Endodermal cell (in vitro differentiated cells): Measurements from ENCODE around the gene CXCL6. TPM values are rescaled to one million over a fixed set of nuclear protein-coding genes. Genes with fewer than 3 reads are reported as not detected.

Experiments used
- DNase-seq: peaks from one replicate; pipeline ENCODE4 v3.0.0-alpha.2; 2017
- H3K27ac ChIP-seq: 2 replicates; pipeline ENCODE4 v1.5.1; 2013; ENCODE audit warnings: mild to moderate bottlenecking, low read depth, low read length, moderate library complexity
- H3K27me3 ChIP-seq: 2 replicates; pipeline ENCODE4 v1.6.1; 2013; ENCODE audit warnings: mild to moderate bottlenecking, low read length, moderate library complexity; ENCODE audit not compliant: insufficient read depth, control insufficient read depth, poor library complexity, severe bottlenecking
- H3K36me3 ChIP-seq: 2 replicates; pipeline ENCODE4 v1.7.0; 2013; ENCODE audit warnings: mild to moderate bottlenecking, low read length, moderate library complexity; ENCODE audit not compliant: control insufficient read depth, insufficient read depth
- H3K4me1 ChIP-seq: one replicate; pipeline ENCODE4 v1.7.0; 2013; ENCODE audit warnings: low read length; ENCODE audit not compliant: control insufficient read depth, insufficient read depth
- H3K4me3 ChIP-seq: 2 replicates; pipeline ENCODE4 v1.5.1; 2013; ENCODE audit warnings: mild to moderate bottlenecking, low read length, moderate library complexity
- H3K9ac ChIP-seq: 2 replicates; pipeline ENCODE4 v1.6.1; 2013; ENCODE audit warnings: mild to moderate bottlenecking, low read length, moderate library complexity; ENCODE audit not compliant: poor library complexity, severe bottlenecking; ENCODE audit errors: extremely low read depth
- H3K9me3 ChIP-seq: 2 replicates; pipeline ENCODE4 v1.6.1; 2013; ENCODE audit warnings: mild to moderate bottlenecking, low read length, moderate library complexity; ENCODE audit not compliant: control insufficient read depth
- H3K27ac Mint-ChIP-seq: 2 replicates; pipeline ENCODE4 v1.8.0; 2020; ENCODE audit warnings: mixed read lengths
- H3K27me3 Mint-ChIP-seq: 2 replicates; pipeline ENCODE4 v1.8.0; 2021; ENCODE audit warnings: mild to moderate bottlenecking, mixed read lengths; ENCODE audit not compliant: insufficient read depth
- H3K36me3 Mint-ChIP-seq: 2 replicates; pipeline ENCODE4 v1.8.0; 2020; ENCODE audit warnings: low read depth, mixed read lengths
- H3K4me1 Mint-ChIP-seq: 2 replicates; pipeline ENCODE4 v1.8.0; 2020; ENCODE audit warnings: mixed read lengths
- H3K4me3 Mint-ChIP-seq: 2 replicates; pipeline ENCODE4 v1.8.0; 2020; ENCODE audit warnings: mild to moderate bottlenecking, moderate library complexity, mixed read lengths
- H3K9me3 Mint-ChIP-seq: 2 replicates; pipeline ENCODE4 v1.8.0; 2020; ENCODE audit warnings: mild to moderate bottlenecking, mixed read lengths
- WGBS, 2 experiments: methylation state at CpG; one replicate each; pipeline versions ENCODE4 v1.1.5 to v1.1.7; 2013; ENCODE audit warnings: missing lambda C conversion rate in 2 of 2, mixed read lengths in 1 of 2; ENCODE audit not compliant: insufficient coverage in 1 of 2, insufficient read length in 1 of 2; 5-methylcytosine and 5-hydroxymethylcytosine counted together
- total RNA-seq, 2 donors: library from RNA; stranded (reverse); fragmentation: NEBNext Ultra II Directional in 1 of 2; extraction: Animal tissue kit (Norgen Biotek cat#: 25700) in 1 of 2; gene quantifications; 2 replicates in 1 of 2; 3 replicates in 1 of 2; pipeline ENCODE4 v1.2.1, GENCODE V29; 2021
- TF ChIP-seq, protein P1 (sequence below): fragments of 200-600 bp; sonication (generic); conservative IDR thresholded peaks from 2 replicates; pipeline ENCODE4 v1.5.0; 2021; ENCODE audit warnings: antibody characterized with exemption, mild to moderate bottlenecking

The CXCL6 gene
- total RNA-seq, 2 donors from 2014 or later, result 0.46 to 1.2 TPM

DNA sequence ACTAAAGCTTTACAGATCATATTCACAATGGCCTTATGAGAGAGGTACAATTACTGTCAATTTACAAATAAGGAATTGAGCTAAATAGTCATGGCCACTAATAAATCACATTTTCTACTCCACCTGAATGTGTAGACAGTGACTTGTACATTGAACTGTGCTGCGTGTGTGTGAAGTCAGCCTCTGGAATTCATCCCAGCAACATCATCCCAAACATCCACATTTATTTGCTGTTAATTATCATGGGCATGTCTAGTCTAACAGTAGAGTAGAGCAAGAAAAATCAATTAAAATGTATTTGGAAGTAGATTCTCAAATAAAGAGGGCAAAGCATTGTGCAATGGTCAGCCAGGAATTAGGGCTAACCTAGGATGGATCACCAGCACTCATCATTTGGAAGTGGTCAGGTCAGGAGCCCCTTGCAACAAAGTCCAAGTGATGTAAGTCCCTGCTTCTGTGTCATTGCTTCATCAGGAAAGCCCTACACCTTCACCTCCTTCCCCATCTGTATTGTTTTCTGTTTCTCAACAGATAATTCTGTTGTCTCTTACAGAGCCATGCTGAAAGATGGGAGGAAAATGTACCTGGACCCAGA, 11.8 kb downstream of the CXCL6 start:
- Mint-ChIP-seq H3K4me3 (no peak overlapping the region), H3K4me1 (peaks cover 21% of the 10 kb centered on the region), H3K27me3 (peaks cover 40% of the 10 kb centered on the region), H3K9me3 (no peaks in the 10 kb centered on the region), H3K27ac (no peak overlapping the region), H3K36me3 (no peaks in the 10 kb centered on the region)
- H3K9ac ChIP-seq, result no peak overlapping the region
- no peak overlapping the region for H3K4me3 ChIP-seq
- no peak overlapping the region for H3K27ac ChIP-seq
- TF ChIP-seq, protein P1, sequence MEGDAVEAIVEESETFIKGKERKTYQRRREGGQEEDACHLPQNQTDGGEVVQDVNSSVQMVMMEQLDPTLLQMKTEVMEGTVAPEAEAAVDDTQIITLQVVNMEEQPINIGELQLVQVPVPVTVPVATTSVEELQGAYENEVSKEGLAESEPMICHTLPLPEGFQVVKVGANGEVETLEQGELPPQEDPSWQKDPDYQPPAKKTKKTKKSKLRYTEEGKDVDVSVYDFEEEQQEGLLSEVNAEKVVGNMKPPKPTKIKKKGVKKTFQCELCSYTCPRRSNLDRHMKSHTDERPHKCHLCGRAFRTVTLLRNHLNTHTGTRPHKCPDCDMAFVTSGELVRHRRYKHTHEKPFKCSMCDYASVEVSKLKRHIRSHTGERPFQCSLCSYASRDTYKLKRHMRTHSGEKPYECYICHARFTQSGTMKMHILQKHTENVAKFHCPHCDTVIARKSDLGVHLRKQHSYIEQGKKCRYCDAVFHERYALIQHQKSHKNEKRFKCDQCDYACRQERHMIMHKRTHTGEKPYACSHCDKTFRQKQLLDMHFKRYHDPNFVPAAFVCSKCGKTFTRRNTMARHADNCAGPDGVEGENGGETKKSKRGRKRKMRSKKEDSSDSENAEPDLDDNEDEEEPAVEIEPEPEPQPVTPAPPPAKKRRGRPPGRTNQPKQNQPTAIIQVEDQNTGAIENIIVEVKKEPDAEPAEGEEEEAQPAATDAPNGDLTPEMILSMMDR, result no peak
- H3K27me3 ChIP-seq, result no peaks in the 10 kb centered on the region
- DNase-seq, result no peak
- WGBS, 2 experiments, result 83% methylated on average over 1 of the region's 1 CpG; no CpG with 5 or more reads in 1 of the 2 experiments
- H3K36me3 ChIP-seq, result no peaks in the 10 kb centered on the region
- no peaks in the 10 kb centered on the region for H3K4me1 ChIP-seq
- no peaks in the 10 kb centered on the region for H3K9me3 ChIP-seq

DNA sequence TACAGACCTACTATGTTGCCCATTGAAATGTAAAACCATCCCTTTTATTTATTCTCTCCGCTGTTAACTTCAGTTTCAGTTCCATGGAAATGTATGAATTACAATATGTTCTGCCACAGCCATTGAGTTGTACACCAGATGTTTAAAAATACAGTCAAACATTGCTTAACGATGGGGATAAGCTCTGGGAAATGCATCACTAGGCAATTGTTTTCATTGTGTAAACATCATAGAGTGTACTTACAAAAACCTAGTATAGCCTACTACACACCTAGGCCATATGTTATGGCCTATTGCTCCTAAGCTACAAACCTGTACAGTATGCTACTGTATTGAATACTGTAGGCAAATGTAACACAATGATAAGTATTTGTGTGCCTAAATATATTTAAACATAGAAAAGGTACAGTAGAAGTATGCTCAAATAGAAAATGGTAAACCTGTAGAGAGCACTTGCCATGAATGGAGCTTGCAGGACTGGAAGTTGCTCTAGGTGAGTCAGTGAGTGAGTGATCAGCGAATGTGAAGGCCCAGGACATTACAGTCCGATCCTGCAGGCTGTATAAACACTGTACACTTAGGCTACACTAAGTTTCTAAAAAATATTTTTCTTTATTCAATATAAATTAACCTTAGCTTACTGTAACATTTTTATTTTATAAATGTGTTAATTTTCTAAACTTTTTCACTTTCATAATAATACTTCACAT, 13.9 kb downstream of the CXCL6 start:
- Histone ChIP-seq H3K9me3 (no peaks in the 10 kb centered on the region), H3K4me1 (no peaks in the 10 kb centered on the region), H3K9ac (no peak overlapping the region), H3K27me3 (no peaks in the 10 kb centered on the region), H3K4me3 (no peak overlapping the region), H3K27ac (no peak overlapping the region), H3K36me3 (no peaks in the 10 kb centered on the region)
- WGBS, 2 experiments, result 88 to 100% methylated on average over 1 to 4 of the region's 4 CpGs
- Mint-ChIP-seq H3K27me3 (peaks cover 57% of the 10 kb centered on the region), H3K9me3 (no peaks in the 10 kb centered on the region), H3K36me3 (no peaks in the 10 kb centered on the region), H3K4me1 (peaks cover 7% of the 10 kb centered on the region), H3K27ac (no peak overlapping the region), H3K4me3 (no peak overlapping the region)
- no peak for DNase-seq
- TF ChIP-seq, protein P1, result no peak

DNA sequence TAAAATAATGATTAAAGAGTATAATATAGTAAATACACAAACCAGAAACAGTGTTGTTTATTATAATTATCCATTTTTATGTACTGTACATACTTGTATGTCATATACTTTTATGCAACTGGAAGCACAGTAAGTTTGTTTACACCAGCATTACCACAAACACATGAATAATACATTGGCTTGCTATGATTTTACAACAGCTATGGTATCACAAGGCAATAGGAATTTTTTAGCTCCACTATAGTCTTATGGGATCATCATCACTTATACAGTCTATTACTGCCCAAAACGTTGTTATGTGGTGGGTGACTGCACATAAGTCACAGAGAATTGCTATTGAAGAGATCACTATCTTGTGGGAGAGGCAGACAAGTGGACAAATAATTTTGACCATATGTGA, 14.8 kb downstream of the CXCL6 start:
- peaks cover 59% of the 10 kb centered on the region for H3K27me3 Mint-ChIP-seq
- peaks cover 4% of the 10 kb centered on the region for H3K4me1 Mint-ChIP-seq
- no peak overlapping the region for H3K27ac Mint-ChIP-seq
- WGBS, 2 experiments, result 83 to 90% methylated on average over 1 of the region's 1 CpG
- H3K36me3 ChIP-seq, result no peaks in the 10 kb centered on the region
- H3K9ac ChIP-seq, result no peak overlapping the region
- TF ChIP-seq, protein P1, result no peak
- H3K36me3 Mint-ChIP-seq, result no peaks in the 10 kb centered on the region
- H3K9me3 ChIP-seq, result no peaks in the 10 kb centered on the region
- no peak overlapping the region for H3K4me3 ChIP-seq
- DNase-seq, result no peak
- H3K4me1 ChIP-seq, result no peaks in the 10 kb centered on the region
- no peaks in the 10 kb centered on the region for H3K27me3 ChIP-seq
- H3K27ac ChIP-seq, result no peak overlapping the region
- no peak overlapping the region for H3K4me3 Mint-ChIP-seq
- H3K9me3 Mint-ChIP-seq, result no peaks in the 10 kb centered on the region
